PC-3 (cell line): ENCODE data around the gene CEBPA.

ENCODE experiments used
- CTCF ChIP-seq: fragments of 300-600 bp; sonication (generic); conservative IDR thresholded peaks from 2 replicates; pipeline ENCODE4 v1.5.1; 2017; ENCODE audit warnings: antibody characterized with exemption, low read depth, mild to moderate bottlenecking, low read length
- EZH2 ChIP-seq: fragments of 300-600 bp; sonication (generic); IDR thresholded peaks from one replicate; pipeline ENCODE4 v1.6.1; 2017; ENCODE audit warnings: antibody characterized with exemption, mild to moderate bottlenecking, low read length; ENCODE audit not compliant: unreplicated experiment

- no peak for TF ChIP-seq CTCF
- no peak for TF ChIP-seq EZH2
Observed at GRCh38 chr19:33278023-33278402, 24.3 kb downstream of the CEBPA start.
